C1 segment of cervical spinal cord (tissue), 14 donors: ENCODE results near the gene DYSF.

Source experiments
- DNase-seq, 14 donors: peaks; one replicate each; lab custom pipeline; 2025; lab: John Stamatoyannopoulos, UW

DYSF gene

DNA sequence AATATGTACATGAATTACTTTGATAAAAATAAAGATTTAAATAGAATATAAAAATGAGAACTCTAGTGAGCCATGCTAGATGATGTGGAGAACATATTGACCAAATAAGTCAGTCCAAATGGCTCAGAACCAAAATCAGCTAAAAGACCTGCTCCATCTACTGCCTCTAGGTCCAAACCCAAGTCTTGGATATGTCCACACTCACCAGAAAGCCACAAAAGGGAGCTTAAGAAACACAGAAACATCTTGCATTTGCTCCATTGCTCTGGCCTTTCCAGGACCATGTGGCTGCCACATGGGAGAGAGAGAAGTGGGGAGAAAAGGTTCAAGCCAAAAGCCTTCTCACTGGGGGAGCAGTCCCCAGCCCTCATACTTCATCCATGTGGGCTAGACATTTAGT lies 272.5 kb downstream of the DYSF start:
- no peak for DNase-seq

DNA sequence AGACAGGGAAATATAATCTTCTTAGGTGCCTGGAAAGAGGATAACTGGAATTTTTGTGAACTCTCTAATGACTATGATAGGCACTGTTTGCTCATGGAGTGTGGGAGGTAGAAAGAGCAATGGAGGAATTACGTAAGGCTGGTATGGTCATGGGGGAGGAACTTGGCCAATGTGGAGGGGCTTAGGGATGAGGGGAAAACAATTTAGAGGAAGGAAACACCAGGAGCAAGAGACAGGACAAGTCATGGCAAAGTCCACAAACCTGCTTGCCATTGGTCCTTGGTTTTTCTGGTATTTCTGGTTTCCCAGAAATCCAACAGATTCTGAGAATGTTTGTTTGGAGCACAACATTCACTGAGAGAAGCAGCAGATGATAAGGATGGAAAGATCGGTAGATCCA lies 274.2 kb downstream of the DYSF start:
- DNase-seq: no peak

DNA sequence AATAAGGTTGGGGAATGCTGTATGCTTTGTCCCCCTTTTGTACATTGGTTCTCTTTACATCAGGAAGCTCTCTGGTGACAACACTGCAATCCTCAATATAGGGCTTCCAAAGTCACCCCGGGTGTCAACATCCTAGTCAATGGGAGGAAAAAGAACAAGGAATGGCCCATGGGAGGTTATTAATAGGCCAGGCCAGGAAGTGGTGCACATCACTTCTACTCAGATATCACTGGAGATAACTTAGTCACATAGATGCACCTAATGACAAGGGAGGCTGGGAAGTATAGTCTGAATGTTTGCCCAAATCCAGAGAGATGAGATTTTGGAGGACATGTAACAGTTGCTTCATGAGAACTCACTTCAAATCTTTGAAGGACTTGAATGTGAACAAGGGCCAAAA lies 274.7 kb downstream of the DYSF start:
- DNase-seq: no peak

GRCh38 chr2:71730785-71731383 lies 277.5 kb downstream of the DYSF start:
- no peak for DNase-seq

DNA sequence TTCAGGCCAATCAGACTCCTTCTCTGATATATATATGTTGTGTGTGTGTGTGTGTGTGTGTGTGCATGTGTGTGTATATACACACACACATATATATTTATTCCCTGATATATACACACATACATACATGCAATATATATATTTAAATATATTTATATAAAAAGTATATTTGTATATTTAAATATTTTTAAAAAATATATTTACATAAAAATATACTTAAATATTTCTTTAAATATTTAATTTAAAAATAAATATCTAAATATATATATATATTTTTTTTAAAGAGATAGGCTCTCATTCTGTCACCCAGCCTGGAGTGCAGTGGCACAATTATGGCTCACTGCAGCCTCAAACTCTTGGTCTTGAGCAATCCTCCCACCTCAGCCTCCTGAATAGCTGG lies 281.3 kb downstream of the DYSF start:
- no peak for DNase-seq

DNA sequence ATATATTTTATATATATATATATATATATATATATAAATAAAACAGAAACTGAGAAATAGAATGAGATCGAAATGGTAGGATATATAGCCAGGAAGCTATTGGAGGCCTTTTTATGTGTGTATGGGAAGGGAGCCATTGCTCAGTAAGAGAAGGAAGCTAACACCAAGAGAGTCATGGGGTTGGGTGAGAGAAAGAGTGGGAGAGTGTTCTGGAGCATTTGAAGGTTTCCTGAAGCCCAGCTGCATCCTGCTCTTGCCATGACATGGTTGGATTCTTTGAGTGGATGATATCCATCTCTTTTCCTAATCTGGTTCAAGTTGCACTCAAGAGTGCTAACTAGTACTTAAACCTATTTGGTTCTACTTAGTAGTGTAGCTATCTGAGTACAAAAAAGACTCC lies 282.3 kb downstream of the DYSF start:
- no peak for DNase-seq
